ENCODE data around the gene BUD31.
A peak's percentile ranks its signal among the peaks of the same experiment; 100 is the strongest.
"Not testable (repeated sequence)": the region's sequence is repeated elsewhere in the genome, so short reads cannot be mapped to it uniquely, and the experiment has no call there.

Gene BUD31

GRCh38 chr7:99408379-99409191 lies at the start of gene BUD31, which contains the start of gene PDAP1:
BUD31 (plus strand) TSS chr7:99408969; CDS start chr7:99411093, 2,124 bp downstream.
PDAP1 (minus strand) TSS chr7:99408597; CDS start chr7:99408548, 49 bp downstream.
- peak; percentile 95 for DNase-seq

- DNase-seq, result no peak
Observed at GRCh38 chr7:99359465-99360154, 49.2 kb upstream of the BUD31 start.

- DNase-seq, result no peak
Observed at GRCh38 chr7:99362801-99363200, 46.0 kb upstream of the BUD31 start.

GRCh38 chr7:99363286-99363685 lies 45.5 kb upstream of the BUD31 start:
- no peak for DNase-seq

GRCh38 chr7:99365318-99366141 lies 43.2 kb upstream of the BUD31 start:
- DNase-seq, result peak; percentile 8

GRCh38 chr7:99366646-99367045 lies 42.1 kb upstream of the BUD31 start:
- no peak for DNase-seq

GRCh38 chr7:99368750-99369389 lies 39.9 kb upstream of the BUD31 start:
- DNase-seq, result no peak

- no peak for DNase-seq
Observed at GRCh38 chr7:99369767-99370391, 38.9 kb upstream of the BUD31 start.

- no peak for DNase-seq
Observed at GRCh38 chr7:99371376-99371920, 37.3 kb upstream of the BUD31 start.

- no peak for DNase-seq
Observed at GRCh38 chr7:99372275-99373090, 36.3 kb upstream of the BUD31 start.

GRCh38 chr7:99373091-99374066 lies 35.4 kb upstream of the BUD31 start:
- DNase-seq, result no peak

GRCh38 chr7:99374111-99375064 lies 34.4 kb upstream of the BUD31 start, which contains the start of gene ARPC1B:
ARPC1B (plus strand) TSS chr7:99374730; CDS start chr7:99385715, 10,985 bp downstream.
- DNase-seq, result peak; percentile 90

GRCh38 chr7:99375070-99375807 lies 33.5 kb upstream of the BUD31 start:
- DNase-seq, result peak; percentile 76

- DNase-seq, result no peak
Observed at GRCh38 chr7:99379043-99379577, 29.7 kb upstream of the BUD31 start.

- not testable (repeated sequence) for DNase-seq
Observed at GRCh38 chr7:99379693-99380031, 29.1 kb upstream of the BUD31 start.

- no peak for DNase-seq
Observed at GRCh38 chr7:99380032-99380822, 28.5 kb upstream of the BUD31 start.

All from NCI-H345 (cell line).